ENCODE measurements around the gene PKIG.

DNA sequence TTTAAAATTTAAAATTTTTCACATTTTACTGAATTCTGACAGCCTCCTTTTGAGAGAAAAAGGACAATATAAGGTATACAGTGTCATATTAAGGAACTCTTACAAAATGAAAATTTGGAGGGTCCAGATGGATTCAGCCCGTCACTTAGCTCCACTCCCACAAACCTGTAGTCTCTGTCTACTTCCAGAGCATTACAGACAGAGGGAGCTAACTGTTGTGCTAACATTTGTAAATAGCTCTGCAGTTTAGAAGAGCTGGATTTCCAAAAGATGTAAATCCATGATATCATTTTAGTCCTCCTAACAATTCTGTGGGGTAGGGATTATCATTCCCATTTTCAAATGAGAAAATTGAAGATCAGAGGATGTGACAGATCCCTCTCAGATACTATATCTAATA, 44.4 kb upstream of the PKIG start:
- TF ChIP-seq POLR2AphosphoS5 (IDR thresholded peaks at IDR 0.05; ENCODE audit: borderline replicate concordance, low read depth, low read length) (no peak), EZH2 (IDR thresholded peaks at IDR 0.05) (no peak), FOXP2 (optimal IDR thresholded peaks at IDR 0.05; ENCODE audit: control extremely low read depth, extremely low read length, insufficient read depth) (no peak)
